Measurements from ENCODE around the gene GPR142. TPM values are rescaled to one million over a fixed set of nuclear protein-coding genes. Genes with fewer than 3 reads are reported as not detected.

Gene GPR142
- polyA plus RNA-seq, 3 donors = 0.09 to 0.45 (median 0.31) TPM

GRCh38 chr17:74408262-74408661, 41.0 kb downstream of the GPR142 start:
- H3K27ac ChIP-seq (ENCODE audit: low read depth, low read length) = no peak overlapping the region
- 80 to 83% (median 82%) methylated on average over 3 of the region's 3 CpGs for WGBS, 3 donors

GRCh38 chr17:74408815-74409214, 41.5 kb downstream of the GPR142 start:
- no peak overlapping the region for H3K27ac ChIP-seq (ENCODE audit: low read depth, low read length)
- WGBS, 3 donors = 55 to 67% (median 62%) methylated on average over 4 of the region's 4 CpGs

DNA sequence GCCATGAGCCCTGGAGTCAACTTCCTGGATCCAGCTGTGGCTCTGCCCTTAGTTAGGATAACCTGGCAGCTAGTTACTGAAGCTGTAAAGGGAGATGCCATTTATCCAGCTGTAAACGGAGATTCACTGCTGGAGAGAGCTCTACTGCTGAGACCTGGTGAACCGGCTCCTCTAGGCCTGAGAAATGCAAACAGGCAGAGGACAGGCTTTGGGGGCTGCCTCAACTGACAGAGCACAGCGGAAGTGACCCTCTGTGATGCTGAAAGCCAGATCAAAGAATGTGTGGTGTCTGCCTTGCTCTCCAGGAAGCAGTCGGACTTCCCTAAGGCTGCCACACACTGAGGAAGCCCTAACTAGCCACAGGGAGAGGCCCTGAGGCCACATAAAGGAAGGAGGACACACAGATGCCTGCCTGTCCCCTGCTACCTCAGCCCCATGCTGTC, 42.7 kb downstream of the GPR142 start:
- WGBS, 3 donors = 75 to 80% (median 76%) methylated on average over 4 of the region's 4 CpGs
- H3K27ac ChIP-seq (ENCODE audit: low read depth, low read length) = no peak overlapping the region

DNA sequence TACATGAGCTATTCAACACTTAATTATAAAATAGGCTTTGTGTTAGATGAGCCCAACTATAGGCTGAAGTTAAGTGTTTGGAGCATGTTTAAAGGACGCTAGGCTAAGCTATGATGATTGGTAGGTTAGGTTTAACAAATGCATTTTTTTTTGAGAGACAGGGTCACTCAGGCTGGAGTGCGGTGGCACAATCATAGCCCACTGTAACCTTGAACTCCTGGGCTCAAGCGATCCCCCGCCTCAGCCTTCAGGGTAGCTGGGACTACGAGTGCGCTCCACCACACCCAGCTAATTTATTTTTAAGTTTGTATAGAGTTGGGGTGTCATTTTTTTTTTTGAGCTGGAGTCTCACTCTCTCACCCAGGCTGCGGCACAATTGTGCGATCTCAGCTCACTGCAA, 45.3 kb downstream of the GPR142 start:
- 95 to 97% (median 96%) methylated on average over 8 of the region's 8 CpGs for WGBS, 3 donors
- no peak overlapping the region for H3K27ac ChIP-seq (ENCODE audit: low read depth, low read length)

DNA sequence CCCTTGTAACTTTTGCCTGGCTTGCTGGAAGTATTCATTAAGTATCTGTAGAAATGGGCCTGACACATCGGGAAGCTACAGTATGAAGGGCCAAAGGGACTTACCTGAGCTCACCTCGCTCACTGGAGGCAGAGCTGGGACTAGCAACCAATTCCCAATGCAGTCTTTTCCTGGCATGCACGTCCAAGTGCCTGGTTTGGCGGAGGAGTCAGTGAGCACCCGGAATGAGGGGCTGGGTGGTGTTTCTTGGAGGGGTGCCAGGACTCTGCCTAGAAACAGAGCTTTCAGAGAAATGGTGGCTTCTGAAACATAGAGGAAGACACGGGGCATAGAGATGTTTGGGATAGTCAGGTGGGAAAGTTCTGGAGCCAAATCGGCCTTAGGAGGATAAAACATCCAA, 46.2 kb downstream of the GPR142 start:
- WGBS, 3 donors = 76 to 83% (median 78%) methylated on average over 7 of the region's 7 CpGs
- H3K27ac ChIP-seq (ENCODE audit: low read depth, low read length) = no peak overlapping the region

DNA sequence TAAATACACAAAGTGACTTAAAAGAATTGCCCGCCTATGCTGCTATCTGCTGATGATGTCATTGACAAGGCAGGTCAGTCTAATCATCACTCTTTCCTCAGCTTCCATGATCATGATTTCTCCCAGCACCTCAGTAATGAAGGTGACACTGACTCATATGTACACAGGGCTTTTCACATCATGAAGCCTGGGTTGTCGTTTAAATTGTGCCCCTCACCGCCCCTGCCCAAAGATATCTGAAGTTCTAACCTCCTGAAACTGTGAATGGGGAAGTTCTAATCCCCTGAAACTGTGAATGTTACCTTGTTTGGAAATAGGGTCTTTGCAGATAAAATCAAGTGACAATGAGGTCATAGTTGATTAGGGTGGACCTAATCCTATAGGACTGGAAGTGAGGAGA, 47.2 kb downstream of the GPR142 start:
- H3K27ac ChIP-seq (ENCODE audit: low read depth, low read length) = no peak overlapping the region
- WGBS, 3 donors = 85 to 87% (median 86%) methylated on average over 3 of the region's 3 CpGs

DNA sequence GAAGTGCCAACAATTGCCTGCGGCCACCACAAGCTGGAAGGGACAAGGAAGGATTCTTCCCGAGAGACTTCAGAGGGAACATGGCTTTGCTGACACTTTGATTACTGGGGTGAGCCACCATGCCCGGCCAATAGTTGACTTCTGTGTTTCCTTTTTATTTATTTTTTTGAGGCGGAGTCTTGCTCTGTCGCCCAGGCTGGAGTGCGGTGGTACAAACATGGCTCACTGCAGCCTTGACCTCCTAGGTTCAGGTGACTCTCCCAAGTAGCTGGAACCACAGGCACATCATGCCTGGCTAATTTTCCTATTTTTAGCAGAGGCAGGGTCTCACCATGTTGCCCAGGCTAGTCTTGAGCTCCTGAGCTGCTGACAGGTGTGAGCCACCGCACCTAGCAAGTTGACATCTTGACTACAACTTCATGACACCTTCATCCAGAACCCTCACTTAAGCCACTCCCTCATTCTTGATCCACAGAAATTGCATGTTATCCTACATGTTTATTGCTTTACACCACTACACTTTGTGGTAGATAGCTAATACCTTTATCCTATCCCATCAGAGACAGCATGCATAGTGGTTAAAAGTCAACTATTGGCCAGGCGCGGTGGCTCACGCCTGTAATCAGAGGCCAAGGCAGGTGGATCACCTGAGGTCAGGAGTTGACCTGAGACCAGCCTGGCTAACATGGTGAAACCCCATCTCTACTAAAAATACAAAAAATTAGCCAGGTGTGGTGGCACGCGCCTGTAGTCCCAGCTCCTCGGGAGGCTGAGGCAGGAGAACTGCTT, 48.5 kb downstream of the GPR142 start:
- WGBS, 3 donors = 90 to 94% (median 92%) methylated on average over 13 of the region's 13 CpGs

DNA sequence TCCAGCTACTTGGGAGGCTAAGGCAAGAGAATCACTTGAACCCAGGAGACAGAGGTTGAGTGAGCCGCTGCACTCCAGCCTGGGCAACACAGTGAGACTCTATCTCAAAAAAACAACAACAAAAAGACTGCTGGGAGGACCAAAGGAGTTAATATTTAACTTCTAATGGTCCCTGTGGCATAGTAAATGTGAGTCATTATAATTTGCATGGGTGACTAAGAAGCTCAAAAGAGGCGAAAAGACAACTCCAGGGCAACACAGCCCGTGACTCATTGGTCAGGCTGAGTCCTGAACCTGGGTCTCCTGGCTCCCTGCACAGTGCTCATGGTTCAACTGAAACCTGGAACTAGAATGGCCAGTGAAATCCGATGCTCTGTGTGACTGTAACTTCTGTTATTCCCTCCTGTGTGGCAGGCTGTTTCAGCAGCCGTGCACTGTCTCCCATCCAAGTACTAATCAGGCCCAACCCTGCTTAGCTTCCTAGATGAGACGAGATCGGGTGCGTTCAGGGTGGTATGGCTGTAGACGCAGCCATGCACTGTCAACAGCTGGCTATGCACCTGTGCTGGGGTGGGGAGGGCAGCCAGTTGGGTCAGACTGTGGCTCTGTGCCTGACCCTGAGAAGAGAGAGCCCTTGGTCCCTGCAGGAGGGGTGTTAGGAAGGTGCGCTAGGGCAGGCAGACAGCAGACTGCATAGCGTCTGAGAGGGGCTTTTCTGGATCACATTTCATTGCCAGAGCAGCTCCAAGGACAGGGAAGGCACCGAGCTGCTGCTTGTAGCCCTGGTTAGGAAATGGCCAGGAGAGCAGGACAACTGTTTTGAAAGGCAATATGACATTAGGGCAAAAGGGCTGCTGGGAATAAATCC, 50.1 kb downstream of the GPR142 start:
- no peak overlapping the region for H3K27ac ChIP-seq (ENCODE audit: low read depth, low read length)
- 66 to 82% (median 72%) methylated on average over 12 of the region's 12 CpGs for WGBS, 3 donors

More for the DNA sequence above, 48.5 kb downstream of the GPR142 start:
- H3K27ac ChIP-seq (ENCODE audit: low read depth, low read length) = no peak overlapping the region

GRCh38 chr17:74419928-74420411, 52.7 kb downstream of the GPR142 start:
- no peak overlapping the region for H3K27ac ChIP-seq (ENCODE audit: low read depth, low read length)
- WGBS, 3 donors = 47 to 93% (median 83%) methylated on average over 10 of the region's 10 CpGs

Other genes with a start within 250 kb of the GPR142 start
- 1,000 to 10,000 TPM in 2 of 3 donors, 100 to 1,000 TPM in 1; 848 to 2,297 (median 1,605) TPM for gene RPL38, start 163.8 kb upstream of the GPR142 start, polyA plus RNA-seq
- gene TTYH2, start 153.9 kb upstream of the GPR142 start, polyA plus RNA-seq = 1 to 10 TPM; 3.1 to 4.9 (median 3.7) TPM
- not detected for gene DNAI2, start 93.3 kb upstream of the GPR142 start, polyA plus RNA-seq
- 1 to 10 TPM in 1 of 3 donors, under 1 TPM in 2; 0.38 to 1.7 (median 0.90) TPM for gene KIF19, start 41.3 kb upstream of the GPR142 start, polyA plus RNA-seq
- under 1 TPM in 2 of 3 donors, not detected in 1; 0.06 to 0.33 TPM for gene BTBD17, start 5.6 kb upstream of the GPR142 start, polyA plus RNA-seq
- 10 to 100 TPM in 2 of 3 donors, 1 to 10 TPM in 1; 7.8 to 79.0 (median 35.5) TPM for gene GPRC5C, start 64.6 kb downstream of the GPR142 start, polyA plus RNA-seq
- 1 to 10 TPM; 1.2 to 7.2 (median 3.0) TPM for gene CD300A, start 99.1 kb downstream of the GPR142 start, polyA plus RNA-seq
- gene CD300LB, start 164.0 kb downstream of the GPR142 start, polyA plus RNA-seq = under 1 TPM; 0.08 to 0.70 (median 0.56) TPM
- gene CD300C, start 178.6 kb downstream of the GPR142 start, polyA plus RNA-seq = 1 to 10 TPM in 1 of 3 donors, under 1 TPM in 2; 0.37 to 4.2 (median 0.45) TPM
- gene CD300H, start 200.0 kb downstream of the GPR142 start, polyA plus RNA-seq = 1 to 10 TPM in 1 of 3 donors, under 1 TPM in 1, not detected in 1; 0.52 to 1.2 TPM
- not detected for gene CD300LD, start 224.8 kb downstream of the GPR142 start, polyA plus RNA-seq

Measured in adipose tissue (tissue), 3 donors.